Cardiac septum (tissue), 1 donor: ENCODE results near the gene ZBTB43. TPM values are rescaled to one million over a fixed set of nuclear protein-coding genes. Genes with fewer than 3 reads are reported as not detected.
"Not testable (repeated sequence)": the region's sequence is repeated elsewhere in the genome, so short reads cannot be mapped to it uniquely, and the experiment has no call there.

ENCODE experiments used
- DNase-seq: peaks from one replicate; pipeline ENCODE4 v3.0.0-alpha.2; 2020; ENCODE audit warnings: low spot score
- intact Hi-C: fragments of 100-400 bp; cut with DNase I; formaldehyde crosslinking; loops from one replicate; pipeline ENCODE4 v1.14.0; 2022
- total RNA-seq: library from RNA; stranded (reverse); fragmentation: NEBNext Ultra II Directional; extraction: Animal tissue kit (Norgen Biotek cat#: 25700); gene quantifications from one replicate; pipeline ENCODE4 v1.2.1, GENCODE V29; 2021
- donor health status: DM: no; HTN: no; CAD: no.

Gene ZBTB43
- total RNA-seq, 1 donor from 2014 or later: 38.9 TPM

GRCh38 chr9:126788634-126789349, 16.0 kb upstream of the ZBTB43 start:
- intact Hi-C loops: no loop called here
- no peak for DNase-seq

- intact Hi-C loops: no loop called here
- no peak for DNase-seq
Measured at GRCh38 chr9:126790561-126790960, 14.3 kb upstream of the ZBTB43 start.

GRCh38 chr9:126791406-126792230, 13.2 kb upstream of the ZBTB43 start:
- intact Hi-C loops: no loop called here
- no peak for DNase-seq

GRCh38 chr9:126793686-126794417, 11.0 kb upstream of the ZBTB43 start:
- DNase-seq: no peak
- intact Hi-C loops: no loop called here

GRCh38 chr9:126794441-126794840, 10.4 kb upstream of the ZBTB43 start:
- intact Hi-C loops: no loop called here
- DNase-seq: no peak

GRCh38 chr9:126796758-126797157, 8.1 kb upstream of the ZBTB43 start:
- no peak for DNase-seq
- intact Hi-C loops: no loop called here

GRCh38 chr9:126797903-126798302, 6.9 kb upstream of the ZBTB43 start:
- intact Hi-C loops: no loop called here
- DNase-seq: no peak

- DNase-seq: no peak
- intact Hi-C loops: no loop called here
Measured at GRCh38 chr9:126799034-126799433, 5.8 kb upstream of the ZBTB43 start.

- no peak for DNase-seq
- intact Hi-C loops: no loop called here
Measured at GRCh38 chr9:126802318-126803059, 2.4 kb upstream of the ZBTB43 start.

- no peak for DNase-seq
- intact Hi-C loops: no loop called here
Measured at GRCh38 chr9:126804198-126804695, 593 bp upstream of the ZBTB43 start.

GRCh38 chr9:126805554-126806262, 868 bp downstream of the ZBTB43 start:
- intact Hi-C loops: no loop called here

GRCh38 chr9:126806336-126806735, 1.5 kb downstream of the ZBTB43 start:
- DNase-seq: no peak
- intact Hi-C loops: no loop called here

More at GRCh38 chr9:126805554-126806262, 868 bp downstream of the ZBTB43 start:
- DNase-seq: peak; percentile 85

- DNase-seq: no peak
- intact Hi-C loops: no loop called here
Measured at GRCh38 chr9:126809068-126809467, 4.2 kb downstream of the ZBTB43 start.

GRCh38 chr9:126810221-126810620, 5.4 kb downstream of the ZBTB43 start:
- DNase-seq, intact Hi-C loops: not testable (repeated sequence)

GRCh38 chr9:126813072-126813471, 8.2 kb downstream of the ZBTB43 start:
- intact Hi-C loops: no loop called here
- no peak for DNase-seq

- intact Hi-C loops: no loop called here
- DNase-seq: no peak
Measured at GRCh38 chr9:126814091-126814490, 9.3 kb downstream of the ZBTB43 start.

- DNase-seq, intact Hi-C loops: not testable (repeated sequence)
Measured at GRCh38 chr9:126817615-126818014, 12.8 kb downstream of the ZBTB43 start.

GRCh38 chr9:126818482-126818881, 13.6 kb downstream of the ZBTB43 start:
- intact Hi-C loops: no loop called here
- no peak for DNase-seq

GRCh38 chr9:126819482-126819881, 14.6 kb downstream of the ZBTB43 start:
- no peak for DNase-seq
- intact Hi-C loops: no loop called here
